ENCODE measurements around the gene TMEM154. TPM values are rescaled to one million over a fixed set of nuclear protein-coding genes. Genes with fewer than 3 reads are reported as not detected.

Gene TMEM154
- total RNA-seq, 4 donors from 2014 or later = 41.2 to 83.1 (median 60.5) TPM

- H3K4me3 ChIP-seq = no peak overlapping the region
- H3K4me1 ChIP-seq = peaks cover 0 to 26% (median 3%) of the 10 kb centered on the region in 3 donors
- no peaks in the 10 kb centered on the region for H3K9me3 ChIP-seq
- no peak for DNase-seq
- 50 to 51% methylated on average over 7 to 8 of the region's 8 CpGs for WGBS, 2 donors
- H3K36me3 ChIP-seq = no peaks in the 10 kb centered on the region
- TF ChIP-seq POLR2A (IDR thresholded peaks at IDR 0.05) = no peak
- no peak for TF ChIP-seq CTCF (IDR thresholded peaks at IDR 0.05)
- intact Hi-C loops (cut with DNase I) = no loop called here
- no peaks in the 10 kb centered on the region for H3K27me3 ChIP-seq
- peak overlapping the region in 3 of 4 donors; percentile 5 to 52 (median 11) for H3K27ac ChIP-seq
Observed at GRCh38 chr4:152606753-152607152, 73.0 kb downstream of the TMEM154 start.

- Histone ChIP-seq H3K27ac (peak overlapping the region in 2 of 4 donors; percentile 50 to 52), H3K9me3 (no peaks in the 10 kb centered on the region), H3K27me3 (no peaks in the 10 kb centered on the region), H3K4me1 (peaks cover 0 to 34% (median 3%) of the 10 kb centered on the region in 3 donors), H3K4me3 (no peak overlapping the region), H3K36me3 (no peaks in the 10 kb centered on the region)
- 53 to 70% methylated on average over 7 to 8 of the region's 10 CpGs for WGBS, 2 donors
- intact Hi-C loops (cut with DNase I) = no loop called here
- TF ChIP-seq POLR2A (IDR thresholded peaks at IDR 0.05) = no peak
- no peak for TF ChIP-seq CTCF (IDR thresholded peaks at IDR 0.05)
- no peak for DNase-seq
Observed at GRCh38 chr4:152605641-152606335, 74.0 kb downstream of the TMEM154 start.

- H3K27me3 ChIP-seq = no peaks in the 10 kb centered on the region
- peaks cover 0 to 35% (median 3%) of the 10 kb centered on the region in 3 donors for H3K4me1 ChIP-seq
- no peaks in the 10 kb centered on the region for H3K9me3 ChIP-seq
- intact Hi-C loops (cut with DNase I) = no loop called here
- no peaks in the 10 kb centered on the region for H3K36me3 ChIP-seq
- no CpG with 5 or more reads among the region's 2 CpGs for WGBS, 2 donors
- DNase-seq = no peak
- TF ChIP-seq CTCF (IDR thresholded peaks at IDR 0.05) = no peak
- no peak for TF ChIP-seq POLR2A (IDR thresholded peaks at IDR 0.05)
- no peak overlapping the region for H3K4me3 ChIP-seq
- peak overlapping the region in 2 of 4 donors; percentile 50 to 52 for H3K27ac ChIP-seq
Observed at GRCh38 chr4:152605031-152605430, 74.8 kb downstream of the TMEM154 start.

- H3K9me3 ChIP-seq = no peaks in the 10 kb centered on the region
- no peak overlapping the region for H3K4me3 ChIP-seq
- TF ChIP-seq POLR2A (IDR thresholded peaks at IDR 0.05) = no peak
- no peak for TF ChIP-seq CTCF (IDR thresholded peaks at IDR 0.05)
- intact Hi-C loops (cut with DNase I) = no loop called here
- no peaks in the 10 kb centered on the region for H3K27me3 ChIP-seq
- no peak overlapping the region for H3K27ac ChIP-seq
- no peaks in the 10 kb centered on the region for H3K36me3 ChIP-seq
- H3K4me1 ChIP-seq = peaks cover 0 to 24% (median 3%) of the 10 kb centered on the region in 3 donors
- no peak for DNase-seq
- whole genome bisulfite sequencing, 2 donors = 33 to 58% methylated on average over 5 of the region's 5 CpGs
Observed at GRCh38 chr4:152601156-152601555, 78.6 kb downstream of the TMEM154 start.

- TF ChIP-seq POLR2A (IDR thresholded peaks at IDR 0.05) = no peak
- TF ChIP-seq CTCF (IDR thresholded peaks at IDR 0.05) = no peak
- 47 to 67% methylated on average over 1 of the region's 1 CpG for WGBS, 2 donors
- intact Hi-C loops (cut with DNase I) = no loop called here
- Histone ChIP-seq H3K4me3 (no peak overlapping the region), H3K27me3 (no peaks in the 10 kb centered on the region), H3K9me3 (no peaks in the 10 kb centered on the region), H3K36me3 (no peaks in the 10 kb centered on the region), H3K27ac (no peak overlapping the region), H3K4me1 (peaks cover 0 to 21% (median 0%) of the 10 kb centered on the region in 3 donors)
- DNase-seq = no peak
Observed at GRCh38 chr4:152599636-152600035, 80.2 kb downstream of the TMEM154 start.

Measured in esophagus squamous epithelium (tissue), 5 donors.